Smooth muscle cell (in vitro differentiated cells): ENCODE measurements around the gene YIPF7. TPM values are rescaled to one million over a fixed set of nuclear protein-coding genes. Genes with fewer than 3 reads are reported as not detected.

ENCODE experiments used
- DNase-seq: peaks from one replicate; lab custom pipeline; 2025; ENCODE audit not compliant: unreplicated experiment; lab: John Stamatoyannopoulos, UW
- H2AFZ ChIP-seq: fragments of 200-600 bp; sonication (generic); 2 replicates; pipeline ENCODE4 v1.6.0; 2016; ENCODE audit warnings: antibody characterized with exemption, low read depth, mild to moderate bottlenecking
- H3F3A ChIP-seq: fragments of 200-600 bp; sonication (generic); 2 replicates; pipeline ENCODE4 v1.6.0; 2017; ENCODE audit warnings: antibody characterized with exemption, low read depth
- H3K27ac ChIP-seq: fragments of 200-600 bp; sonication (generic); 2 replicates; pipeline ENCODE4 v1.5.1; 2016; ENCODE audit warnings: low read depth, mild to moderate bottlenecking
- H3K27me3 ChIP-seq: fragments of 200-600 bp; sonication (generic); 2 replicates; pipeline ENCODE4 v1.6.1; 2016; ENCODE audit warnings: low read depth, mild to moderate bottlenecking
- H3K36me3 ChIP-seq: fragments of 200-600 bp; sonication (generic); 2 replicates; pipeline ENCODE4 v1.5.1; 2016; ENCODE audit warnings: low read depth
- H3K4me1 ChIP-seq: fragments of 200-600 bp; sonication (generic); 2 replicates; pipeline ENCODE4 v1.5.1; 2016; ENCODE audit warnings: low read depth
- H3K4me2 ChIP-seq: fragments of 200-600 bp; sonication (generic); 2 replicates; pipeline ENCODE4 v1.6.0; 2016; ENCODE audit warnings: mild to moderate bottlenecking
- H3K4me3 ChIP-seq: fragments of 200-600 bp; sonication (generic); 2 replicates; pipeline ENCODE4 v1.5.1; 2016; ENCODE audit warnings: mild to moderate bottlenecking
- H3K79me2 ChIP-seq: fragments of 200-600 bp; sonication (generic); 2 replicates; pipeline ENCODE4 v1.6.0; 2016; ENCODE audit warnings: low read depth, mild to moderate bottlenecking
- H3K9ac ChIP-seq: fragments of 200-600 bp; sonication (generic); 2 replicates; pipeline ENCODE4 v1.6.0; 2016; ENCODE audit warnings: low read depth
- H3K9me3 ChIP-seq: fragments of 200-600 bp; sonication (generic); replicated peaks from 2 replicates; pipeline ENCODE4 v1.5.1; 2016; ENCODE audit warnings: low read depth
- H4K20me1 ChIP-seq: fragments of 200-600 bp; sonication (generic); 2 replicates; pipeline ENCODE4 v1.6.0; 2016; ENCODE audit warnings: low read depth
- WGBS: methylation state at CpG from one replicate; pipeline ENCODE4 v1.1.7; 2016; ENCODE audit warnings: low lambda C conversion rate; 5-methylcytosine and 5-hydroxymethylcytosine counted together
- polyA plus RNA-seq: library from polyadenylated mRNA; unstranded; fragments of >200 nt; fragmentation: Nextera tagmentation; extraction: Ambion mirVana; gene quantifications from 2 replicates; pipeline ENCODE4 v1.2.1, GENCODE V29; 2016
- total RNA-seq: library from RNA; depleted of rRNA; stranded (reverse); fragments of >200 nt; gene quantifications from 2 replicates; pipeline ENCODE4 v1.2.3, GENCODE V29; 2014
- TF ChIP-seq, protein P1 (sequence below): fragments of 200-600 bp; sonication (generic); IDR thresholded peaks from 2 replicates; pipeline ENCODE4 v1.5.1; 2017; ENCODE audit warnings: borderline replicate concordance, mild to moderate bottlenecking, antibody characterized with exemption; ENCODE audit not compliant: insufficient read depth, poor library complexity, severe bottlenecking

YIPF7 gene
- total and polyA plus RNA-seq, 2 experiments from 2014 or later = not detected

DNA sequence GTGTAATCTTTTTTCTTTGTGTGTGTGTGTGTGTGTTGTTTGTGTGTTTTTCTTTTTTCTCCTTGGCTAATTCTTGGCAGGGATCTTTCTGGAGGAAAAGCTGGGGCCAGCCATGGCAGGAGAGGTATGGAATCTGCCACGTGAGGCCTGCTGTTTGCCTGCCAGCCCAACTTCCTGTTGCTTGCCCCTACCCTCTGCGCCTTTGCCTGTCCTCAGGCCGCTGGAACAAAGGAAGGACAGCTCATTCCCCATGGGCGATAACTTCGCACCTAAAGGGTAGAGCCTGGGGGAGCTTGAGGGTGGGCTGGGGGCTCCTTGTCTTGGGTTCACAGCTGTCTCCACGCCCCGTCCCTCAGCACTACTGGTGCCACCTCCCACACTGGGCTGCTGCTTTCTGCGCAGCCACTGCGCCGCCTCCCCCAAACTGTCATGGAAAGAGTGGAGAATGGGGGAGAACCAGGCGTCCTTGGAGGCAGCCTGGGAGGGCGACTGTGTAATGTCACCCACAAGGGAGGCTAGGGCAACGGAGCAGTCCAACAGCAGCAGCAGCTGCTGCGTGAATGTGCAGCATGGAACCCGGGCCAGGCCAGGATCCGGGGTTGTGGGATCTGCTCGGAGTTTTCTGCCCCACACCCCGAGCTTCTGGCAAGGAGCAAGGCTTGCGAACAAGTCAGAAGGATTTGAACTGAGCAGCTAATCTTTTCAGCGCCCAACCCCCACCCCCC, 12.3 kb upstream of the YIPF7 start:
- Histone ChIP-seq H3K9ac (no peak overlapping the region), H2AFZ (no peak overlapping the region), H3K79me2 (no peaks in the 10 kb centered on the region), H3F3A (no peaks in the 10 kb centered on the region), H4K20me1 (no peaks in the 10 kb centered on the region), H3K9me3 (no peaks in the 10 kb centered on the region), H3K27me3 (no peaks in the 10 kb centered on the region), H3K36me3 (no peaks in the 10 kb centered on the region), H3K4me3 (no peak overlapping the region), H3K27ac (no peak overlapping the region), H3K4me1 (no peaks in the 10 kb centered on the region), H3K4me2 (no peak overlapping the region)
- TF ChIP-seq, protein P1, sequence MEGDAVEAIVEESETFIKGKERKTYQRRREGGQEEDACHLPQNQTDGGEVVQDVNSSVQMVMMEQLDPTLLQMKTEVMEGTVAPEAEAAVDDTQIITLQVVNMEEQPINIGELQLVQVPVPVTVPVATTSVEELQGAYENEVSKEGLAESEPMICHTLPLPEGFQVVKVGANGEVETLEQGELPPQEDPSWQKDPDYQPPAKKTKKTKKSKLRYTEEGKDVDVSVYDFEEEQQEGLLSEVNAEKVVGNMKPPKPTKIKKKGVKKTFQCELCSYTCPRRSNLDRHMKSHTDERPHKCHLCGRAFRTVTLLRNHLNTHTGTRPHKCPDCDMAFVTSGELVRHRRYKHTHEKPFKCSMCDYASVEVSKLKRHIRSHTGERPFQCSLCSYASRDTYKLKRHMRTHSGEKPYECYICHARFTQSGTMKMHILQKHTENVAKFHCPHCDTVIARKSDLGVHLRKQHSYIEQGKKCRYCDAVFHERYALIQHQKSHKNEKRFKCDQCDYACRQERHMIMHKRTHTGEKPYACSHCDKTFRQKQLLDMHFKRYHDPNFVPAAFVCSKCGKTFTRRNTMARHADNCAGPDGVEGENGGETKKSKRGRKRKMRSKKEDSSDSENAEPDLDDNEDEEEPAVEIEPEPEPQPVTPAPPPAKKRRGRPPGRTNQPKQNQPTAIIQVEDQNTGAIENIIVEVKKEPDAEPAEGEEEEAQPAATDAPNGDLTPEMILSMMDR = no peak
- no peak for DNase-seq
- whole genome bisulfite sequencing = 94% methylated on average over 20 of the region's 20 CpGs

DNA sequence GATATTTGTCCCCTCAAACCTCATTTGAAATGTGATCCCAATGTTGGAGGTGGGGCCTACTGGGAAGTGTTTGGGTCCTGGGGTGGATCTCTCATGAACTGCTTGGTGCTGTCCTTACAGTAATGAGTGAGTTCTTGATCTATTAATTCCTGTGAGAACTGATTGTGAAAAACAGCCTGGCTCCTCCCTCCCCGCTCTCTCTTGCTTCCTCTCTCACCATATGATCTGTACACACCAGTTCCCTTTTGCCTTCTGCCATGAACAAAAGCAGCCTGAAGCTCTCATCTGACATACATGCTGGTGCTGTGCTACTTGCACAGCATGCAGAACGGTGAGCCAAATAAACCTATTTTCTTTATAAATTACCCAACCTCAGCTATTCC, 11.2 kb upstream of the YIPF7 start:
- no peaks in the 10 kb centered on the region for H3K79me2 ChIP-seq
- no peaks in the 10 kb centered on the region for H3K4me1 ChIP-seq
- H3K27ac ChIP-seq = no peak overlapping the region
- DNase-seq = no peak
- no peak overlapping the region for H3K4me2 ChIP-seq
- H2AFZ ChIP-seq = no peak overlapping the region
- no peaks in the 10 kb centered on the region for H3K9me3 ChIP-seq
- H3K36me3 ChIP-seq = no peaks in the 10 kb centered on the region
- TF ChIP-seq, protein P1 = no peak
- H3K4me3 ChIP-seq = no peak overlapping the region
- no peaks in the 10 kb centered on the region for H3F3A ChIP-seq
- no peaks in the 10 kb centered on the region for H3K27me3 ChIP-seq
- no peak overlapping the region for H3K9ac ChIP-seq
- 38% methylated on average over 2 of the region's 2 CpGs for WGBS
- H4K20me1 ChIP-seq = no peaks in the 10 kb centered on the region

DNA sequence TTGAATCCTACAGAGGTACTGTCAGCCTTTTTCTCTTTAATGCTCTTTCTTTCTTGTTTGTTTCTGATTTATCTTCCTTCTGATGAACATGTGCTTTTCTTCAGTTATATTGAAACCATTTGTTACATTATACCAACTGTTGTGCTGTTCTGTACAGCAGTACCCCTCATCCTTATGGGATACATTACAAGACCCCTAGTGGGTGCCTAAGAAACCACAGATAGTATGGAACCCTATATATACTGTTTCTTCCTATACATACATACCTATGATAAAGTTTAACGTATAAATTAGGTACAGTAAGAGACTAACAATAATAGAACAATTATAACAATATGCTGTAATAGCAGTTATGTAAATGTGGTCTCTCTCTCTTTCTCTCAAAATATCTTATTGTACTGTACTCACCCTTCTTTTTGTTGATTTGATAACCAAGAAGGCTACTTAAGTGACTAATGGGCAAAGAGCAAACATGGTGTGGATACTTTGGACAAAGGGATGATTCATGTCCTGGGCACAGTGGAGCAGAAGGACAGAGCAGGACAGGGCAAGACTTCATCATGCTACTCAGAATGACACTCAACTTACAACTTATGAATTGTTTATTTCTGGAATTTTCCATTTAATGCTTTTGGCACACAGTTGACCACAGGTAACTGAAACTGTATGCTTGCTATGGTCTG, 10.7 kb upstream of the YIPF7 start:
- Histone ChIP-seq H3K79me2 (no peaks in the 10 kb centered on the region), H3K36me3 (no peaks in the 10 kb centered on the region), H3K4me1 (no peaks in the 10 kb centered on the region), H3K9ac (no peak overlapping the region), H2AFZ (no peak overlapping the region), H4K20me1 (no peaks in the 10 kb centered on the region), H3K9me3 (no peaks in the 10 kb centered on the region), H3K27ac (no peak overlapping the region), H3K4me3 (no peak overlapping the region), H3K27me3 (no peaks in the 10 kb centered on the region), H3F3A (no peaks in the 10 kb centered on the region), H3K4me2 (no peak overlapping the region)
- DNase-seq = no peak
- WGBS = 90% methylated on average over 1 of the region's 1 CpG
- TF ChIP-seq, protein P1 = no peak
